HepG2 (cell line): ENCODE data around the gene NME2. TPM values are rescaled to one million over a fixed set of nuclear protein-coding genes. Genes with fewer than 3 reads are reported as not detected.

Experiments used
- ATAC-seq: fragments of 200-7000 bp; cut with Tn5 transposase; 3 replicates; pipeline ENCODE4 v1.9.1; 2020; ENCODE audit warnings: mild to moderate bottlenecking, moderate library complexity
- BruUV-seq: library from RNA; stranded (reverse); fragments of 400-500 nt; replicated peaks from 2 replicates; lab custom pipeline; 2021; lab: Mats Ljungman, UMichigan
- CTCF ChIA-PET: fragments of 300-600 bp; formaldehyde crosslinking; extraction: SDS; loops from one replicate; lab custom pipeline; 2021; ENCODE audit warnings: low total read pairs, inconsistent platforms, low intra/inter-chr PET ratio; lab: Yijun Ruan, JAX
- POLR2A ChIA-PET: fragments of 350-600 bp; sonication (Branson Sonifier 250); formaldehyde crosslinking; loops from one replicate; lab custom pipeline; 2020; ENCODE audit warnings: antibody characterized with exemption, inconsistent platforms; lab: Yijun Ruan, JAX
- DNase-seq: peaks from one replicate; pipeline ENCODE4 v3.0.0-alpha.2; 2015; ENCODE audit warnings: low spot score
- FAIRE-seq: peaks from 3 replicates; lab custom pipeline; 2011; peaks lifted over from hg19 to GRCh38; lab: Jason Lieb, UNC
- H2AFZ ChIP-seq: one replicate; pipeline ENCODE4 v1.6.1; 2011; ENCODE audit warnings: low read length, inconsistent platforms
- H3K27ac ChIP-seq: fragments of 300-600 bp; 3 replicates; pipeline ENCODE4 v1.8.0; 2011; ENCODE audit warnings: mixed run types, mild to moderate bottlenecking, mixed read lengths, low read length, inconsistent platforms; ENCODE audit not compliant: insufficient read depth; ENCODE audit errors: extremely low read length
- H3K27me3 ChIP-seq, 2 experiments: fragments of 200-600 bp in 1 of 2; 2 replicates in 1 of 2; 3 replicates in 1 of 2; pipeline versions ENCODE4 v1.6.0 to v1.8.0; 2011; ENCODE audit warnings: low read length in 2 of 2, mild to moderate bottlenecking in 2 of 2, moderate library complexity in 2 of 2, inconsistent platforms in 1 of 2; ENCODE audit not compliant: insufficient read depth in 2 of 2, control insufficient read depth in 1 of 2
- H3K36me3 ChIP-seq, 2 experiments: fragments of 200-600 bp in 1 of 2; replicated peaks in 1 of 2; 2 replicates in 1 of 2; 3 replicates in 1 of 2; pipeline versions ENCODE4 v1.5.1 to v1.8.0; 2011; ENCODE audit warnings: low read length in 2 of 2, inconsistent platforms in 1 of 2; ENCODE audit not compliant: insufficient read depth in 2 of 2, control insufficient read depth in 1 of 2
- H3K4me1 ChIP-seq: 2 replicates; pipeline ENCODE4 v1.5.1; 2012; ENCODE audit warnings: low read length, inconsistent platforms; ENCODE audit not compliant: insufficient read depth
- H3K4me2 ChIP-seq: 2 replicates; pipeline ENCODE4 v1.6.0; 2011; ENCODE audit warnings: low read depth, low read length, inconsistent platforms
- H3K4me3 ChIP-seq, 3 experiments: fragments of 200-600 bp in 1 of 3; sonication (generic), shearing (Covaris generic) in 1 of 3; replicated peaks in 1 of 3; 2 replicates each; pipeline ENCODE4 v1.5.1; 2011 to 2016; ENCODE audit warnings: low read length in 3 of 3, inconsistent platforms in 2 of 3, low read depth in 2 of 3, mild to moderate bottlenecking in 2 of 3, control low read depth in 1 of 3, mixed read lengths in 1 of 3; ENCODE audit not compliant: insufficient read depth in 1 of 3
- H3K79me2 ChIP-seq: one replicate; pipeline ENCODE4 v1.6.1; 2011; ENCODE audit warnings: low read length, inconsistent platforms; ENCODE audit not compliant: insufficient read depth
- H3K9ac ChIP-seq: 2 replicates; pipeline ENCODE4 v1.6.0; 2011; ENCODE audit warnings: mild to moderate bottlenecking, low read depth, low read length, inconsistent platforms; ENCODE audit not compliant: insufficient read depth
- H3K9me3 ChIP-seq: 2 replicates; pipeline ENCODE4 v1.5.1; 2012; ENCODE audit warnings: mild to moderate bottlenecking, low read length
- H4K20me1 ChIP-seq: 2 replicates; pipeline ENCODE4 v1.6.0; 2011; ENCODE audit warnings: inconsistent platforms, mild to moderate bottlenecking, low read length, moderate library complexity; ENCODE audit not compliant: insufficient read depth
- ATF7 ChIP-seq, 2 experiments: fragments of 450-650 bp in 1 of 2; sonication (generic) in 1 of 2; formaldehyde crosslinking in 1 of 2; IDR thresholded peaks; 2 replicates each; pipeline versions ENCODE4 v1.4.0 to v1.6.1; 2016 to 2020; ENCODE audit warnings: antibody characterized with exemption in 1 of 2, mild to moderate bottlenecking in 1 of 2, missing genetic modification reagents in 1 of 2
- ERF ChIP-seq: IDR thresholded peaks from 2 replicates; pipeline ENCODE4 v1.6.1; 2018; ENCODE audit warnings: missing biosample characterization, missing genetic modification reagents
- HIVEP1 ChIP-seq: sonication (generic); formaldehyde crosslinking; IDR thresholded peaks from 2 replicates; pipeline ENCODE4 v1.4.0; 2020; ENCODE audit warnings: mild to moderate bottlenecking, missing genetic modification reagents
- HMGA1 ChIP-seq: sonication (generic); formaldehyde crosslinking; conservative IDR thresholded peaks from 2 replicates; pipeline ENCODE4 v1.4.0; 2020; ENCODE audit warnings: missing genetic modification reagents
- HNF4A ChIP-seq: sonication (generic); formaldehyde crosslinking; IDR thresholded peaks from 2 replicates; pipeline ENCODE4 v1.4.0; 2020; ENCODE audit warnings: missing genetic modification reagents
- LCORL ChIP-seq, 2 experiments: fragments of 450-650 bp in 1 of 2; sonication (generic) in 1 of 2; formaldehyde crosslinking in 1 of 2; IDR thresholded peaks; 2 replicates each; pipeline versions ENCODE4 v1.5.0 to v1.6.1; 2017 to 2020; ENCODE audit warnings: antibody characterized with exemption in 1 of 2, missing genetic modification reagents in 1 of 2
- PPARG ChIP-seq: conservative IDR thresholded peaks from 2 replicates; pipeline ENCODE4 v1.6.1; 2016; ENCODE audit warnings: missing biosample characterization, missing genetic modification reagents
- TBP ChIP-seq: sonication (generic); formaldehyde crosslinking; IDR thresholded peaks from 2 replicates; pipeline ENCODE4 v1.5.0; 2020; ENCODE audit warnings: missing genetic modification reagents
- U2AF1 ChIP-seq: fragments of 200-400 bp; formaldehyde crosslinking; optimal IDR thresholded peaks from 2 replicates; pipeline ENCODE3; 2017; ENCODE audit warnings: mild to moderate bottlenecking, low read depth, low read length
- ZNF234 ChIP-seq: sonication (generic); formaldehyde crosslinking; conservative IDR thresholded peaks from 2 replicates; pipeline ENCODE4 v1.5.1; 2020; ENCODE audit warnings: mild to moderate bottlenecking, missing genetic modification reagents
- ZNF33A ChIP-seq: sonication (generic); formaldehyde crosslinking; IDR thresholded peaks from 2 replicates; pipeline ENCODE4 v1.5.1; 2020; ENCODE audit warnings: missing genetic modification reagents, mild to moderate bottlenecking, moderate library complexity, borderline replicate concordance
- ZNF607 ChIP-seq: sonication (generic); formaldehyde crosslinking; IDR thresholded peaks from 2 replicates; pipeline ENCODE4 v1.5.1; 2020; ENCODE audit warnings: missing genetic modification reagents, mild to moderate bottlenecking, borderline replicate concordance
- WGBS: methylation state at CpG from one replicate; pipeline ENCODE4 v1.1.6; 2017; ENCODE audit warnings: low lambda C conversion rate; 5-methylcytosine and 5-hydroxymethylcytosine counted together
- in situ Hi-C: cut with HindIII; loops from 2 replicates; pipeline ENCODE4 v1.10.0; 2017; ENCODE audit warnings: low pct_unique_long_range_greater_than_20kb; ENCODE audit not compliant: extremely low pct_ligation_motif_present
- intact Hi-C: fragments of 100-400 bp; cut with micrococcal nuclease; formaldehyde crosslinking; loops from one replicate; pipeline ENCODE4 v1.10.0; 2022; ENCODE audit not compliant: unreplicated experiment
- polyA plus RNA-seq, 8 experiments: library from polyadenylated mRNA; depleted of rRNA in 3 of 8; stranded (reverse) in 7 of 8; unstranded in 1 of 8; fragments of >200 nt; fragmentation: Illumina TruSeq in 4 of 8; extraction: Trizol in 4 of 8; gene quantifications; 2 replicates each; pipeline versions ENCODE4 v1.2.1 to v1.2.3, GENCODE V29; 2011 to 2016; ENCODE audit warnings: low read depth in 4 of 8, missing spikeins in 1 of 8, mixed read lengths in 1 of 8; ENCODE audit not compliant: insufficient read depth in 1 of 8
- total RNA-seq, 5 experiments: library from RNA; depleted of rRNA; stranded (reverse); fragments of >200 nt; fragmentation: Illumina TruSeq; extraction: Trizol; gene quantifications; 2 replicates each; pipeline ENCODE4 v1.2.3, GENCODE V29; 2016; ENCODE audit warnings: low read depth in 1 of 5
- TF ChIP-seq, protein P1 (sequence below): IDR thresholded peaks from 2 replicates; pipeline ENCODE4 v1.6.1; 2016; ENCODE audit warnings: mild to moderate bottlenecking
- TF ChIP-seq, protein P2 (sequence below): sonication (generic); formaldehyde crosslinking; IDR thresholded peaks from 2 replicates; pipeline ENCODE4 v1.5.0; 2020; ENCODE audit warnings: missing genetic modification reagents
- TF ChIP-seq, protein P3 (sequence below): sonication (generic); formaldehyde crosslinking; IDR thresholded peaks from 2 replicates; pipeline ENCODE4 v1.5.1; 2020; ENCODE audit warnings: mild to moderate bottlenecking, missing genetic modification reagents, moderate library complexity
- TF ChIP-seq, protein P4 (sequence below): sonication (generic); formaldehyde crosslinking; IDR thresholded peaks from 2 replicates; pipeline ENCODE4 v1.5.1; 2020; ENCODE audit warnings: missing genetic modification reagents, mild to moderate bottlenecking, borderline replicate concordance

The NME2 gene
- total and polyA plus RNA-seq, 2 of the 13 experiments (the other 11 are each of a cell fraction or from before 2014, with no cell fraction given): 790 to 1,213 TPM

DNA sequence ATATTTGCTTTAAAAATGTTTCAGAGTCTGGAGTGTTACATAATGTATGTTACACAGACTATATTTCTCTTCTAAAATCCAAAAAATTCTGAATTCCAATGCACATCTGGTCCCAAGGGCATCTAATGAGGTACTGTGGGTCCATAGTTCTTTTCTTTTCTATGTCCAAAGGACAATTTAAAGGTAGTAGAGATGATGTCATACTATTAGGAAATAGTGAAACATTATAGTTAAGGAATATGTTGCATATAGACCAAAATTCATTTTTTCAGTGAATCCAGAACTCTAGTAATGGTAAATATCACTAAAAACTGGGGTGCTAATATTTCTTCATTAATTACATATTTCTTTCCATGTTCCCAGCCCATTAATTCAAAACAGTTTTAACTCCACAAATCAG, 23.0 kb downstream of the NME2 start:
- in situ Hi-C loops (no loop called here), intact Hi-C loops (no loop called here)
- no peak for ATAC-seq
- Histone ChIP-seq H3K36me3 (peaks cover 18 to 71% of the 10 kb centered on the region in 2 experiments), H3K4me1 (peaks cover 10% of the 10 kb centered on the region), H3K4me3 (no peak overlapping the region), H3K27ac (no peak overlapping the region), H3K79me2 (no peaks in the 10 kb centered on the region), H3K9me3 (no peaks in the 10 kb centered on the region), H3K4me2 (no peak overlapping the region), H2AFZ (no peak overlapping the region), H3K9ac (no peak overlapping the region), H3K27me3 (no peaks in the 10 kb centered on the region), H4K20me1 (no peaks in the 10 kb centered on the region)
- no peak for DNase-seq
- no peak for TF ChIP-seq HIVEP1 (CRISPR knock-in tag)
- TF ChIP-seq, protein P1, sequence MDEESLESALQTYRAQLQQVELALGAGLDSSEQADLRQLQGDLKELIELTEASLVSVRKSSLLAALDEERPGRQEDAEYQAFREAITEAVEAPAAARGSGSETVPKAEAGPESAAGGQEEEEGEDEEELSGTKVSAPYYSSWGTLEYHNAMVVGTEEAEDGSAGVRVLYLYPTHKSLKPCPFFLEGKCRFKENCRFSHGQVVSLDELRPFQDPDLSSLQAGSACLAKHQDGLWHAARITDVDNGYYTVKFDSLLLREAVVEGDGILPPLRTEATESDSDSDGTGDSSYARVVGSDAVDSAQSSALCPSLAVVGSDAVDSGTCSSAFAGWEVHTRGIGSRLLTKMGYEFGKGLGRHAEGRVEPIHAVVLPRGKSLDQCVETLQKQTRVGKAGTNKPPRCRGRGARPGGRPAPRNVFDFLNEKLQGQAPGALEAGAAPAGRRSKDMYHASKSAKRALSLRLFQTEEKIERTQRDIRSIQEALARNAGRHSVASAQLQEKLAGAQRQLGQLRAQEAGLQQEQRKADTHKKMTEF (CRISPR knock-in tag): no peak
- no peak for TF ChIP-seq ERF (CRISPR knock-in tag)
- peak; percentile 95 for TF ChIP-seq ATF7 (IDR thresholded peaks at IDR 0.05)
- TF ChIP-seq ATF7 (CRISPR knock-in tag; IDR thresholded peaks at IDR 0.05): no peak
- ChIA-PET CTCF (no interaction called here), POLR2A (no interaction called here)
- FAIRE-seq: no peak
- no TSS peak for BruUV-seq

DNA sequence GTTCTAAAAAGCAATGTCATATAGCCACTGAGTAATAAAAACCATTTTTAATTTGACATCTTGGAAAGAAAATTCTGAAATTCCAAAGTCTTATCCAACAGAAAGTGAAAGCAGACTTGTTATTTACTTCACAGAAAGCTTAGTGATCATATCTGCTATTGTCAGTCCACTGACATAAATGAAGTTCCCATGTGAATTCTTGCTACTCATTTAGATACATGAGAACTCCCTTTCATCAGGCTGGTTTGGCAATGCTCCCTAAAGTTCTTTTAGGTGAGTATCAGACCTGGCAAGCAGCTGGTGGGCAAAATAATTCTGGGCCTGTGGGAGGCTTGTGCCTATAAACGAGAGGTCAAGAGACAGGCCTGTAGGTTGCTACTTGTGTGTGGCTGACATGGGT, 23.4 kb downstream of the NME2 start:
- Histone ChIP-seq H3K27me3 (no peaks in the 10 kb centered on the region), H3K9me3 (no peaks in the 10 kb centered on the region), H3K9ac (no peak overlapping the region), H2AFZ (no peak overlapping the region), H3K4me2 (no peak overlapping the region), H3K36me3 (peaks cover 20 to 70% of the 10 kb centered on the region in 2 experiments), H4K20me1 (no peaks in the 10 kb centered on the region), H3K79me2 (no peaks in the 10 kb centered on the region), H3K4me1 (peaks cover 7% of the 10 kb centered on the region), H3K4me3 (no peak overlapping the region), H3K27ac (no peak overlapping the region)
- POLR2A ChIA-PET: no interaction called here
- CTCF ChIA-PET: no interaction called here
- in situ Hi-C loops (no loop called here), intact Hi-C loops (no loop called here)
- 81% methylated on average over 1 of the region's 1 CpG for WGBS
- ATAC-seq: no peak
- TSS peak; percentile 7 for BruUV-seq
- no peak for FAIRE-seq
- DNase-seq: no peak
- TF ChIP-seq LCORL (IDR thresholded peaks at IDR 0.05) (no peak), LCORL (CRISPR knock-in tag; IDR thresholded peaks at IDR 0.05) (no peak), HNF4A (CRISPR knock-in tag) (no peak), HMGA1 (CRISPR knock-in tag) (no peak), U2AF1 (no peak), TBP (no peak), ZNF607 (no peak), ZNF33A (CRISPR knock-in tag) (no peak), ZNF234 (CRISPR knock-in tag) (no peak), PPARG (CRISPR knock-in tag) (no peak)
- TF ChIP-seq, protein P2, sequence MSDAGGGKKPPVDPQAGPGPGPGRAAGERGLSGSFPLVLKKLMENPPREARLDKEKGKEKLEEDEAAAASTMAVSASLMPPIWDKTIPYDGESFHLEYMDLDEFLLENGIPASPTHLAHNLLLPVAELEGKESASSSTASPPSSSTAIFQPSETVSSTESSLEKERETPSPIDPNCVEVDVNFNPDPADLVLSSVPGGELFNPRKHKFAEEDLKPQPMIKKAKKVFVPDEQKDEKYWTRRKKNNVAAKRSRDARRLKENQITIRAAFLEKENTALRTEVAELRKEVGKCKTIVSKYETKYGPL: no peak
- TF ChIP-seq, protein P3, sequence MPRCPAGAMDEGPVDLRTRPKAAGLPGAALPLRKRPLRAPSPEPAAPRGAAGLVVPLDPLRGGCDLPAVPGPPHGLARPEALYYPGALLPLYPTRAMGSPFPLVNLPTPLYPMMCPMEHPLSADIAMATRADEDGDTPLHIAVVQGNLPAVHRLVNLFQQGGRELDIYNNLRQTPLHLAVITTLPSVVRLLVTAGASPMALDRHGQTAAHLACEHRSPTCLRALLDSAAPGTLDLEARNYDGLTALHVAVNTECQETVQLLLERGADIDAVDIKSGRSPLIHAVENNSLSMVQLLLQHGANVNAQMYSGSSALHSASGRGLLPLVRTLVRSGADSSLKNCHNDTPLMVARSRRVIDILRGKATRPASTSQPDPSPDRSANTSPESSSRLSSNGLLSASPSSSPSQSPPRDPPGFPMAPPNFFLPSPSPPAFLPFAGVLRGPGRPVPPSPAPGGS (CRISPR knock-in tag): no peak
- TF ChIP-seq, protein P4, sequence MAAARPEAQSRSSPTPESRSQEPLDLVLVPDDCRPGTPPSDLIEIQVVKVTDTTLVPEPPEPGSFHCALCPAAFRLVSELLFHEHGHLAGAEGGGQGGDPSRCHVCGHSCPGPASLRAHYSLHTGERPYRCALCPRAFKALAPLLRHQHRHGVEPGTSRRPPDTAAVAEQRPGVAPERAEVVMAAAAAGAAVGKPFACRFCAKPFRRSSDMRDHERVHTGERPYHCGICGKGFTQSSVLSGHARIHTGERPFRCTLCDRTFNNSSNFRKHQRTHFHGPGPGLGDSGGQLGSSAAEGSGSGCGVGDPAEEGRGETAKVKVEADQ (CRISPR knock-in tag): no peak
